PFSK-1 (cell line): ENCODE measurements around the gene SFI1.

Source experiments
- FOXP2 ChIP-seq: optimal IDR thresholded peaks from 2 replicates; pipeline ENCODE3; 2011; ENCODE audit warnings: borderline replicate concordance, control low read depth, inconsistent platforms; ENCODE audit not compliant: insufficient read depth; ENCODE audit errors: extremely low read length, extremely low read depth
- POLR2AphosphoS5 ChIP-seq: IDR thresholded peaks from 2 replicates; pipeline ENCODE4 v1.6.1; 2012; ENCODE audit warnings: low read depth, mild to moderate bottlenecking, control low read depth, low read length, moderate library complexity
- REST ChIP-seq, 2 experiments: IDR thresholded peaks; 2 replicates each; pipeline versions ENCODE4 v1.6.1 to v1.8.0; 2011 to 2012; ENCODE audit warnings: low read depth in 2 of 2, low read length in 2 of 2, control low read depth in 1 of 2, inconsistent platforms in 1 of 2, mild to moderate bottlenecking in 1 of 2, moderate library complexity in 1 of 2; ENCODE audit not compliant: insufficient read depth in 1 of 2
- SIN3A ChIP-seq: IDR thresholded peaks from 2 replicates; pipeline ENCODE4 v1.6.1; 2012; ENCODE audit warnings: mild to moderate bottlenecking, low read length, moderate library complexity, borderline replicate concordance; ENCODE audit not compliant: insufficient read depth
- TAF1 ChIP-seq: IDR thresholded peaks from 2 replicates; pipeline ENCODE4 v1.6.1; 2012; ENCODE audit warnings: low read length, control low read depth, borderline replicate concordance; ENCODE audit not compliant: insufficient read depth

SFI1 gene

GRCh38 chr22:31603081-31603525, 106.8 kb downstream of the SFI1 start:
- TF ChIP-seq REST (IDR thresholded peaks at IDR 0.05; ENCODE audit: insufficient read depth in 1 of 2, low read depth in 2 of 2, low read length in 2 of 2) (no peak), FOXP2 (no peak), POLR2AphosphoS5 (no peak), TAF1 (no peak), SIN3A (no peak)

GRCh38 chr22:31603574-31603973, 107.2 kb downstream of the SFI1 start:
- TF ChIP-seq REST (IDR thresholded peaks at IDR 0.05; ENCODE audit: insufficient read depth in 1 of 2, low read depth in 2 of 2, low read length in 2 of 2) (no peak), SIN3A (no peak), POLR2AphosphoS5 (no peak), FOXP2 (no peak), TAF1 (no peak)

- TF ChIP-seq SIN3A (no peak), POLR2AphosphoS5 (no peak), REST (IDR thresholded peaks at IDR 0.05; ENCODE audit: insufficient read depth in 1 of 2, low read depth in 2 of 2, low read length in 2 of 2) (no peak), FOXP2 (no peak), TAF1 (no peak)
Observed at GRCh38 chr22:31604137-31604705, 107.9 kb downstream of the SFI1 start.

- TF ChIP-seq REST (IDR thresholded peaks at IDR 0.05; ENCODE audit: insufficient read depth in 1 of 2, low read depth in 2 of 2, low read length in 2 of 2) (0 out of 4 replicates have a peak, but pooled peaks of 1 of the 2 experiments have one; percentile 39), SIN3A (no peak)
Observed at GRCh38 chr22:31604746-31605705, 108.7 kb downstream of the SFI1 start.
